Forelimb muscle (tissue), 1 donor: ENCODE results near the gene DNAI1. TPM values are rescaled to one million over a fixed set of nuclear protein-coding genes. Genes with fewer than 3 reads are reported as not detected.

ENCODE experiments used
- DNase-seq: peaks from one replicate; pipeline ENCODE4 v3.0.0-alpha.2; 2013; ENCODE audit warnings: low read depth
- polyA plus RNA-seq: library from polyadenylated mRNA; unstranded; fragments of 120-200 nt; gene quantifications from one replicate; pipeline ENCODE4 v1.2.1, GENCODE V29; 2013; ENCODE audit not compliant: insufficient read length

The DNAI1 gene
- polyA plus RNA-seq, 1 donor: 0.24 TPM

DNA sequence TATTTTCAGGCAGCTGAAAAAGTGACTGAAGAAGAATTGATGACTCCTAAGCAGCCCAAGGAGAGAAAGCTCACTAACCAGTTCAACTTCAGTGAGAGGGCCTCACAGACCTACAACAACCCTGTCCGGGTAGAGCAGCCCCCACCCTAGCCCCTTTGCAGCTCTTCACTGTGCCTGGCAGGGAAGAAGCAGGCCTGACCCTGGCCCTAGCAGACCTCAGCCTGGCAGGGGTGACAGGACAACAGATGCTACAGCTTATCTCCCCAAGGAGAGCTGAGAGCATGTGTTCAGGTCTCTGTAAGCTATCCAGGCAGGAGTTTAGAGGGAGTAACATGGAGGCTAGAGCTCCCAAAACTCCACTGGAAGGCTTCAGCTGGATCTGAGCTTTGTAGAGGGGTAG lies 31.8 kb downstream of the DNAI1 start:
- DNase-seq: no peak

DNA sequence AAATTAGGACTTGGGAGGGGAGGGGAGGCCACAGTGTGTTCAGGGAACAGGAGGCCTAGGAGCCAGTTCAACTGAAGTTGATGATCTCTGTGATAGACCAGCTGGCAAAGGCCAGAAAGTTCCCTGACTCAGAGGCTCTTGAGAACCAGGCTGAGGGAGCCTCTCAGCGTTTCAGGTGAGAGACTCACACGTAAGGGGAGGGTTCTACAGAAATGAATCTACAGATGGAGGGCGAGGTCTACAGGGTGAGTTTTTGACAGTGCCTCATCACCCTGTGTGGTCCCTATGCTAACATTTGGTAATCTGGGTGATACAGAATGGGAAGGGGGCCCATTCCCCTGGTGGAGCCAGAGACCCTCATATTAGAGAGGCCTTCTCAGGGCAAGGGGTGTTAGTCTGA lies 32.2 kb downstream of the DNAI1 start:
- no peak for DNase-seq

DNA sequence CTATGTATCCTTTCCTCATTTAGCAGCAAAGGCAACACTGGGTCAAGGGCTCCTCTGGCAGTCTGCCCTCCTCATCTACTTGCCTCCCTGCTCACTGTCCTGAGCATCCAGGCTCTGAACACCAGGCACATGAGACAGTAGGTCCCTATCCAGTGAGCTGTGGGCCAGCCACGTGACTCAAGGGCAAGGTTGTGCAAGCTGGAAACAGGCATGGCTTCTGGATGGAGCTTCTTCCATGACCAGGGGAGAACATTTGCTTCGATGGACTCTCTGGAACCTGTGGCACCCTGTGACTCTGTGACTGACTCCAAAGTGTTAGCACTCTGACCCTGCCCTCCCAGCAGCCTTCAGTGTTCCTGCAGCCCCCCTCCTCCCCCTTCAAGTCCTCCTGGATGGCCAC lies 33.0 kb downstream of the DNAI1 start:
- no peak for DNase-seq

DNA sequence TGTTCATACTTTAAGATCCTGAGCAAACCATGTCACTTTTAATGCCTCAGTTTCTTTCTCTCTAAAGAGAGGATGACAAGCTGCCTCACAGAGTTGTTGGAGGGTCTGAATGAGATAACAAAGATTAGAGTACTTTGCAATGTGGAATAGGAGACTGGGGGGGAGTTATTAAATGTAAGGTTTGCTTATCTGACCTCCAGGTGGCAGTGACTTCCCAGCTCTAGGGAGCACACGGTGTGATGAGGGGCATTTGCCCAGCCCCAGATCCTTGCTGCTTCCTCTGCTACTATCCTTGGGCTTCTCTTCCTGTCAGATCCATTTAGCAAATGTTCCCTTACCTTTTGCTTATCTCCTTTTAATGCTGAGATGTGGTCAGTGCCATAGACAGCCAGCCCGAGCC lies 33.4 kb downstream of the DNAI1 start:
- no peak for DNase-seq

DNA sequence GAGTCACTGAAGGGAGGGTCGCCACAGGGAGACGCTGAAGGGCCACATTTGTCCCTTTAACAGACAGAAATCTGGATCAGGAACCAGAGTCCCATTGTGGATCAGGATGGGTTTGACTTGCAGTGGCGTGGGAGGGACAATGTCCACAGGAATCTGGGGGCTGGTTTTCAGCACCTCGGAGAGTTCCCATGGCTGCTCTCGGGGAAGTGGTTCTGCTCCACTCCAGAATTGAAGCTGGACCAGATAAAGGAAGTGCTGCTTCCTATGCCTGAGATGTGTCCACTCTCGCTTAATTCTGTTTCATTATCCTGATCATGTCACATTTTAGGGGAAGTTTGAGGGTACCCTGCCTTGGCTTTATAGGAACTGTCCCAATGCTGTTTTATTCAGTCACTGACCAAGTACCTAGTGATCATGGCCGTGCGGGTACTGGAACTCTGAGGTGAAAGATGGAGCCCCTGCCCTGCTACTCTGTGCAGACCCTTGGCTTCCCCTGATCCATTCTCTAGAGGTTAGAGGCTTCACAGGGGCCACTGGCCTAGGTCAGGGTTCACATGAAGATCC lies 35.4 kb downstream of the DNAI1 start:
- DNase-seq: no peak

DNA sequence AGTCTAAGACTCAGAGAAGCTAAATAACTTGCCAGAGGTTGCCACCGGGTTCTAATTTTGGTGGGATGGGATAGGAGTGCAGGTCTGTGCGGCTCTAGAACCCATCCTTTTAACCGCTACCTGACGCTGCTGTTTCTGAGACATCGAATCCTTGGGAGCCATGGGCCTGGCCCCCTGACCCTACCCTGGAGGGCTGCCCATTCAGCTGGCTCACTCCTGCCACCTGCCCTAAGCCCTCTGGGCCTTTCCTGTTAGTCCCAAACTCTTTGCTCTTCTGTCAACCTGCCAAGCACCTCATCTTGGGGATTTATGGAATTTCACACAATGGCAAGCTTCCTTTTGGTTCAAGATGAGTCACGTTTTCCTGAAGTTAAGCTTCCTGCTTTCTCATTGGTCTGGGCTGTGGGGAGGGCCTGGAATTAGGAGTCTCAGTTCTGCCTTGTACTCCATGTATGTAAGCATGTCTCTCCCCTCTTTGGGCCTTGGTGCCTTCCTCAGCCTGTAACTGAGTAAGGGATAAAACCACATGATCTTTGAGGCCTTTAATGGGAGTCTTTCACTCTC lies 37.6 kb downstream of the DNAI1 start:
- no peak for DNase-seq

DNA sequence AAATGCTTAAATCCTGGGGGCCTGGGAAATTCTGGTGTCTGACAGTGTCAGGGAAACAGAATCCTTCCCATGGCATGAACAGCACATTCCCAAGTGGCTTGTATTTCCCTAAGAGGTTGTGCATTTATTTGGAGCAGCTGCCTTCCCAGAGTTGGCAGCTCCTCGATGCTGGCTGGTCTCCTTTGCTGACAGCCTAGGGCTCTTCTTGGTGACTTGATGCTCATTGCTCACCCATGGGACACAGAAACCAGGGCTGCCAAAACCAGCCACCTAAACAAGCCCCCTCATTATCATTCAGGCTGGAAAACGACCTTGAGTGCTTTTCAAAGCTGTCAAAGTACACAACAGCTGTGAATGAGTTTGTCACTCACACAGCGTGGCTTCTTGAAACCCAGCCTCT lies 39.9 kb downstream of the DNAI1 start:
- no peak for DNase-seq

DNA sequence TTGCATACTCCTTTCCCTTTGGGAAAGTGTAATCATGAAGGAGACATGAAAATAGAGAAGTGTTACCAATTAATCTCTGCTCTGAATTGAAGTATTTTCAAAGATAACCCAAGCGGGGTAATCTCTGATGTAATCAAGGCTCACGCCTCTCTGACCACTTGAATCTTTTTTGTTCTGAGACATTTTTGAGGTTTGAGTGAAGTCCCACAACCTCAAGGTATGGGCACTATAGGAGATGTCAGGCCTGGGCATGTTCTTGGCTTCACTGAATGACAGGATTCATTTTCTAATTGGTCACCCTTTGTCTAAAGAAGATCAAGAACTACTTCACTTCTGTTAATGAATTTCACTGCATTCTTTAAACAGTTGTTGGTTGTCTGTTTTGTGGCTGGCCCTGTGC lies 40.5 kb downstream of the DNAI1 start:
- DNase-seq: no peak

DNA sequence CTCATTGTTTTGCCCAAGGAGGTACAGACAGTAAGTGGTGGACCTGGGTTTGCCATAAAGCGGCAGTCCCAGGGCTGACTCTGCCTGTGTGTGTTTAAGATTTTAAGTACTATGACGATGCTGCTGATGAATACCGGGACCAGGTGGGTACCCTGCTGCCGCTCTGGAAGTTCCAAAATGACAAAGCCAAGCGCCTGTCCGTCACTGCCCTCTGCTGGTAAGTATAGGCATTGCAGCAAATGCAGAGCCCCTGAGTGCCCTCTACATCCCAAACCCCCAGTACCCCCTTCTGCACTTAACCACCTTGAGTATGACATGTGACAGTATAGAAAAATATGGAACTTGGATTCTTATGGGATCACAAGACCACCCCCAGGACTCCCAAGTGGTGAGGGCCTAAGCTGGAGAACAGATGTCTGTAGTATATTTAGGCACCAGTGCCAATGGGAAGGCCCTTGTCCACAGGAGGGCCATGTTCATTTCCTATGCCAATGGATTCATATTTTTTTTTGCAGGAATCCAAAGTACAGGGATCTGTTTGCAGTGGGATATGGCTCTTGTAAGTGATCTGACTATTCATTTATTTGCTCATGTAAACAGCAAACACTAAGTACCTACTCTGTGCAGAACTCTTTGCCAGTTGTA lies 42.1 kb downstream of the DNAI1 start:
- no peak for DNase-seq

DNA sequence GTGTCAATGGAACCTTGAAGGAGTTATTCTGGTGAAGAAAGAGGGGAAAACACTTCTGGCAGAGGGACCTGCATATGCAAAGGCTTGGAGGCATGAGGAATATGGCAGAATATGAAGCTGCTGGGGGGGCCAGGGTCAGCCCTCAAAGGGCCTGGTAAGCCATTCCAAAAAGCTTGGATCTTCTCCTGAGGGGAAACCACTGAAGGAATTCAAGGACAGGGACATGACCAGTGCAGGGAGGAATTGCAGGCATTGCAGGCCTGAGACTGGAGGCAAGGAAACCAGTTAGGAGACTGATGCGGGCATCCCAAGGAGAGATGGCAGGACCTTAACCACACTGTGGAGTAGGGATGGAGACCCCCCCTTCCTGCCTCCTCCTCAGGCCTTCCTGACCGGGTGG lies 42.8 kb downstream of the DNAI1 start:
- DNase-seq: no peak

DNA sequence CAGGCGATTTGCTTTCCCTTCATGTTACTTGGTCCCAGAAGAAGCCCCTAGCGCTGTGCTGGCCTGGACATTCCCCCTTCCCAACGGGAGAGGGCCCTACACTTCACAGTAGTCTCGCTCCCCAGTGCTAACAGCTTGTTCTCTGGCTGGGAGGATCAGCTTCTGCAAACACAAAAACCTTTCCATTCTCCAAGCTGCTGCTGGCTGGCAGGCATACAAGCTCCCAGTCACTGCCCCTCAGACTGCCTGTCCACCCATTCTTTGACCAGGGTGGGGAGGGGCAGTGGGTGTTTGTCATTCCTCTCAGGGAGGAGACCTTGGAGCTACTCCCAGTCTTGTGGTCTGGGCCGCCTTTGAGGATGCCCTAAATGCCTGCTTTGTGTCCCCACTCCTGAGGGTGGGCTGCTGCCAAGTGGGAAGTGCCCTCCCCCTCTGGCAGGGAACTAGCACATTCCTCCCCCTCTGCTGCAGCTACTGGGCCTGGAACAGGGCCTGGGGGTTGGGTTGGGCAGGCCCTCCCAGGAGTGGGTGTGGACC lies 43.4 kb downstream of the DNAI1 start:
- DNase-seq: no peak

DNA sequence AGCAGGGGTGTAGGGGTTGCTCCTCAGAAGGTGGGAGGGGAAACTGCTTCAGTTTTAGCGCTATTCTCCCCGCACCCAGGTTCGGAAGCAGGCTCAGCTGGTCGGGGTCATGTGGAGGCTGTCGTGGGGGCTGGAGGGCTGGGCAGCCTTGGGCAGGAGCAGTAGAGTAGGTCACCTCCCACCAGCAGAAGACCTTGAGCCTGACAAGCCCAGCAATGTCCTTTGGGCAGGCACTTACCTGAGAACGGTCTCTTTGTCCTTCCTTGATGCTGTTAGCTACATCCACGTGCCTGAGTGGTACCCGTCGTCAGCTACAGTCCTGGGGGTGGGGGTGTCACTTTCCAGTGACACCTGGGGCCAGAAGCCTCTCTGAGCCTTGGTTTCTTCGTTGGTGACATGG lies 43.9 kb downstream of the DNAI1 start:
- no peak for DNase-seq

DNA sequence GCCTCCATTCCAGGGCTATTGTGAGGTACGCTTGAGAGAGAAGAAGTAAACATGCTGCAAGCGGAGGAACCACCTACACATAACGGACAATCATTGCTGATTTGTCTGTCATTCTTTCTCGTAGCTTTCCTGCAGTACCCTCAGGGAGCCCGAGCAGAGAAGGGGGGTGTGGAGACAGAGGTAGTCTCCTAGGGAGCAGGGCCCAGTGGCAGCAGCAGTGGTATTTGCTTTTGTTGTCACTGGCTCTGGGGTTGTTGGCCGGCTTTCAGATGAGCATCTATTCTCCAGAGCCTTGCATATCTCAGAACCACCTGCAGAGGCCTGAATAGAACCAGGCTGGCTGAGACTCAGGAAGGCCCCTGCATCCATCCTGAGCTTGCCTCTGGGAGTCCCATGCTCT lies 44.3 kb downstream of the DNAI1 start:
- DNase-seq: no peak

DNA sequence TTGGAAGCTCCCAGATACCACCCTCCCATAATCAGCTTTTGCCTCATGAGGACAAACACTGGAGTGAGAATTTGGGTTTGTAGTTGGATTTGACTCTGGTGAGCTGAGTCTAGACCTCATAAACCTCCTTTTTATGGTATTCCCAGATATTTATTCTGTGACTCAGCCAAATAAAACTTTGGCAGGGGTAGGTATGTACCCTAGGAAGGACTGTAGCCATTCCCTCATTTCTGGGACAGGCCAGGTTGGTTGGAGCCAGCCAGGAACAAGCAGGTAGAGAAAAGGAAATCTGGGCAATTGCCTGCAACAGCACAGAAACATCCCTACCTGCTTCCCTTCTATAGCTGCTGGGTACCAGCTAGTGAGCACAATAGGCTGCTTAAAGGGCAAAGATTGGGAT lies 44.8 kb downstream of the DNAI1 start:
- no peak for DNase-seq

DNA sequence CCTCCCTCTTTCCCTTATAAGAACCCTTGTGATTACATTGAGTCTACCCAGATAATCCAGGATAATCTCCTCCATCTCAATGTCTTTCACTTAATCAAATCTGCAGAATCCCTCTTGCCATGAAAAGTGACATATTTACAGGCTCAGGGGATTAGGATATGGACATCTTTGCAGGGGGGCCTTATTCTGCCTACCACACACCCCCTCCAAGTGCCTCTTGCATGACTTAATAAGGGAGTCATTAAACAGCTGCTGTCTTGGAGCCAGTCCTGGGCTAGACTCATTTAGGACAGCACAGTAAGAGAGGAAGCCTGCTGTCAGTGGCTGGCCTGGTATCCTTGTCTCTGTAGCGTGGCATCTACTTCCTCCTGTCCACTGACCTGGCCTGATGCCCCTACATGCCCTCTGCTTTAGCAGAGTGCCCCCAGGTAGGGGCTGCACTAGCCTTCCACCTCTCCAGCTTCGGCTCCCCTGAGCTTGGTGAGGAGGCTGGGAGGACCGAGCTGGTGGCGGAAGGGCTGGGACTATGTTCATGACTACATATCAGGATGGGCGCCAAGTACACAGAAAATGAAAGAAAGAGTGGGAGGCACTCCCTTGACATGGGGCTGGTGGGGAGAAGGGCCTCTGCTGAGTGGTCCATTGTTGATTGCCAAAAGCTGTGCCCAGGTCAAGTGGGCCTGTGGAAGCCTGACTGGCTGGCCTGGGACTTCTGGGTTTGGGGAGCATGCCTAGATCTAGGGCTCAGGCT lies 46.9 kb downstream of the DNAI1 start:
- no peak for DNase-seq

DNA sequence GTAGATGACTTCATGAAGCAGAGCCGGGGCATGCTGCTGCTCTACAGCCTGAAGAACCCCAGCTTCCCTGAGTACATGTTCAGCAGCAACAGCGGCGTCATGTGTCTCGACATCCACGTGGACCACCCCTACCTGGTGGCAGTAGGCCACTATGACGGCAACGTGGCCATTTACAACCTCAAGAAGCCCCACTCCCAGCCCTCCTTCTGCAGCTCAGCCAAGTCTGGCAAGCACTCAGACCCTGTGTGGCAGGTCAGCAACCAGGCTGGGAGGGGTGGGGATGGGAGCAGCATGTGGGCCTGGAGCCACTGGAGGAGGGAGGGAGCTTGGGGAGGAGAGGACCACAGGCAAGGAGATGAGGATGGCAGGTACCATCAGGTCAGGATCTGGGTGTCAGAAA lies 48.0 kb downstream of the DNAI1 start:
- no peak for DNase-seq

DNA sequence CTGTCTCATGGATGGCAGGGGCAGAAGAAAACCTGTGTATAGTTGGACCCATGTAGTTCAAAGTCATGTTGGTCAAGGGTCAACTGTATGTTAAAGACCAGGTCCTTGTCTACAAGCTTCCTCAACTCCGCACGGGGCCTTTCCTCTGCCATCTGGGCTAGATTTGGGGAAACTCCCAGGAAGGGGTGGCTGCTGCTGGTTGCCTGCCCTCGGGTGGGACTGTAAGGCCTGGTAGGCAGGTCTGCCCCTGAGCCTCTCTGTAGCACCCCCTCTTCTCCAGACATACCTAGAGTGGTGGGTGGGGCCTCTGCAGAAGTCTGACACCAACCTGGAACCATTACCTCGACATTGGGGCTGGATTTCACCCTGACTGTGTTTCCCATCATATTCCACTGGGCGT lies 49.0 kb downstream of the DNAI1 start:
- DNase-seq: no peak

DNA sequence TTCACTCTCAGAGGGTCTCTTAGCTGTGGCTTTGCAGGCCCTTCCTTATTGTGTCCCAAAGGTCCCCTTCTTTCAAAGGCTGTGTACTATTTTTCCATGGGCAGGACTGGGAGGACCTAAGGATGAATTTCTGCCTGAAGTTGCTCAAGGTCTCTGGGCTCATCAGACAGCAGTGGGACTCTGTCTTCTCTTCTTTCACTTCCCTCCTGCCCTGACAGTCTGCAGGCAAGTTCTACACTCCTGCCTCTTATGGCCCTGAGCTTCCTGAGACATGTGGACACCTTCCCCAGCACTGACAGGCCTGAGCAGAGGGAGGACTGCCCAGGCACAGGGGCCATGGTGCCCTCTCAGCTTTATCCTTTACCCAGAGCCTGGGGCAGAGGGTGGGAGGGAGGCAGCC lies 49.4 kb downstream of the DNAI1 start:
- no peak for DNase-seq

DNA sequence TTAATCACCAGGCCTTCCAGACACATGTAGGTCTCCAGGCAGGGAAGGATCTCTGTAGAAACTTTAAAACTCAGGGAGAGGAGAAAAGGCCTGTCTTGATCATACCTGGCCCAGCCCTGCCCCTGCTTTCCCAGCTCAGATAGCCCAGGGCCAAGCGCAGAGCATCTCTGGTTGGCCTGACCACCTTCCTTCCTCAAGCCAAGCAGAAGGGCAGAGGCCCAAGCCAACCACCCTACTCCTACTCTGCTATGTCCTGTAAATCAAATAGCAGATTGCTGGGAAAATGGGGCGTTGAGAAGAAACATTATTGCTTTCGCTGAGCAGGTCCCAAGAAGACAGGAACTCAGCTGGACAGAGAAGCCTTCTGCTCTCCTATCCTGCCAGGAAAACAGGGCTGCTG lies 49.9 kb downstream of the DNAI1 start:
- DNase-seq: no peak

DNA sequence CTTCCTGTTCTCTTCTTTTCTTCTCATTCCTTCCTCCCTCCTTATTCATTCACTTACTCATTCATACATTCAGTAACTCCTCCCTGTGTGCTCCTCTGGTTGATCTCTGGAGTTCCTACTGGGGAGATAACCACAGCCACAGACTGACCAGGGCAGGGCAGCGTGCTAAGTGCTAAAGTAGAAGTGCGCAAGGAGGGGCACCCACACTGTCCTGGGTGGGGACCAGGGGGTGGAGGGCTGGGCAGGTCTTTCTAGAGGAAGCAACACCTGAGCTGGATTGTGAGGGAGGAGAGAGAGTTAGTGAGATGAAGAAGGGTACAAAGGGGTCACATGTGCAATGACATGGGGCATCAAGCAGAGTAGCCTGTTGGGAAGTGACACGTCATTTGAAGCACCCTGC lies 50.3 kb downstream of the DNAI1 start:
- DNase-seq: no peak

DNA sequence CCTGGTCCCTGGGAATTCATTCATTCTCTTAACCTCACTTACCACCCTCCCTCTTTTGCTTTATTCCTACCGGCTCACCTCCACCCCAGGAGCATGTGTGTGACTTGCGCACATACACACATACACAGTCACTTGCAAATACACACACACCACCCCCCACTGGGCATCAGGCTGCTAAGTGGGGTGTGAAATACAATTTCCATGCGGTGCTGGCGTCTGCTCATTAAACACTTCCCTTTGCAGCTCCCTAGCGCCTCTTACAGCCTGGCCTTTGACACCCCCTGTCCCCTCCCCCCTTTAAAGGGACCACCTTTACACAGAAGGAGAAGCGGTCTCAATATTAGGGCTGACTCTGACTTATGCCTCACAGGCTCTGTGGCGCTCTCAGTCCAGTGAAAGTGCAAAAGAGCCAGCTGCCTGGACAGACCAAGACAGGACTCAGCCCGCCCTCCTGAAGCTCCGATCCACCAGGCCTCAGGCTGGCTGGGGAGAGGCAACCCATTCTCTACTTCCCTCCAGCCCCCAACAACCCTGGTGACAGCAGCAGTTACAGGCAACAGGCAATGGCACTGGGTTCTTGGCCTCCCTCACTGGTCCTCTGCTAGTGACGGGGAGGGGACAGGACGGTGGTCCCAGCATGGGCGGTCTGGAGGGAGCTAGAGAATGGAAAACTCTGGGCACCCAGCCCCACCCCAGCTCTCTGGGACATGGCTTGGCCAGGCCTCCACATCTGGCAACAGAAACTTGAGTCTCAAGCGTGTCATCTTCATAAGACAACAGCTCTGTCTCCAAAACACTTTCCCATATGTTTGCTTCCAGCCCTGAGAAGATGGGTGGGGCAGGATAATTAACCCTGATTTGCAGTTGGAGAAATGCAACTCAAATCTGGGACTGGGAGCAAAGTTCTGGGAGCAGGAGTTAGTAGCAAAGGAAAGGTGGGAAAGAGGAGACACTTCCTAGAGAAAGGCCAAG lies 52.2 kb downstream of the DNAI1 start:
- DNase-seq: no peak
